ENCODE results near the gene PABPC1L.
"Not testable (repeated sequence)": the region's sequence is repeated elsewhere in the genome, so short reads cannot be mapped to it uniquely, and the experiment has no call there.

Gene PABPC1L

DNA sequence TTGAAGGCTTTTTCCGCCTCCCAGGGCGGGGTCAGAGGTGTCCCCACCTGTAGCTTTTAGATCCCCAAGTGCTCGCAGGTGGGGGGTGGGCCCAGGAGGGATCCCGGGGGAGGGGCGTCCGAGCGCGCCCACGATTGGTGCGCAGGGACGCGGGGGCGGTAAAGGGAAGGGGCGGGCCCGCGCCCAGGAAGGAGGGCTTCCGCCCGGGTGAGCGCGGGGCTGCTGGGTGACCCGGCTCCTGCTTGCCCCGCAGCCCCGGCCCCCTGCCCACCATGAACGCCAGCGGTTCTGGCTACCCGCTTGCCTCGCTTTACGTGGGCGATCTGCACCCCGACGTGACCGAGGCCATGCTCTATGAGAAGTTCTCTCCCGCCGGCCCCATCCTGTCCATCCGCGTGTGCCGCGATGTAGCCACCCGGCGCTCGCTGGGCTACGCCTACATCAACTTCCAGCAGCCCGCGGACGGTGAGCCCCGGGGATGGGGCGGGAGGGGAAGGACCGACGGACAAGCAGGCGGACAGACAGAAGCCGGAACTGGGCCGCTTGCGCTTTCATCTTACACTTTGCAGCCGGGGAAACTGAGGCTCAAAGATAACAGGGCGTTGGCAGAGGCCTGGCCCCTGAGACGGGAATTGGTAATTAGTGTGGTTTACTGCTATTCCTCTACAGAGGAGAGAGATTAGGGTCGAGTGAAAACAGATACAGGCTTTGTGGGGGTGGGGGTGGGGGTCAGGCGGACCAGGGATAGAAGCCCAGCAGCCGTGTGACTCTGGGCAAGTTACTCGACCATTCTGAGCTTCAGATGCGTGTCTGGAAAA is at the start of gene PABPC1L:
TSS of gene PABPC1L (plus strand) at position 189 of the 818 bp plus-strand sequence. CDS start at position 273, 84 bp downstream.
- peak in 1 of 2 experiments; percentile 51 for DNase-seq

GRCh38 chr20:44861531-44862006 is 48.3 kb upstream of the PABPC1L start:
- DNase-seq: peak in 1 of 2 experiments; percentile 27

DNA sequence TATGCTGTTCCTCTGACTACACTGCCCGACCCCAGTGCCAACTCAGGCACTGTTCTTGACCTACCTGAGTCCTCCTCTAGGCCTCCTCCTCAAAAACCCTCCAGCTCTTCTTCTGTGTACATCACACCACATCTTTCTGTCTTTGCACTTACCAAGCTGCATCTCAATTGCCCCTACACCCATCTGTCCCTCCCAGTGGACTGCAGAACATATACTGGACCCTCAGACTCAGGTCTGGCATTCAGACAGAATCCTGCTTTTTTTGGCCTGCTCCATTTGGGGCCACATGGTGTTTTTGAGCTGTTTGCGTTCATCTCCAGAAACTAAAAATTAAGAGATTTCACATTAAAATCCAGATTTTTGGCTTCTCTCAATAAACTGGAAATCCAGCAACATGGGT is 47.6 kb upstream of the PABPC1L start:
- no peak for DNase-seq

GRCh38 chr20:44863365-44864084 is 46.3 kb upstream of the PABPC1L start:
- not testable (repeated sequence) for DNase-seq

DNA sequence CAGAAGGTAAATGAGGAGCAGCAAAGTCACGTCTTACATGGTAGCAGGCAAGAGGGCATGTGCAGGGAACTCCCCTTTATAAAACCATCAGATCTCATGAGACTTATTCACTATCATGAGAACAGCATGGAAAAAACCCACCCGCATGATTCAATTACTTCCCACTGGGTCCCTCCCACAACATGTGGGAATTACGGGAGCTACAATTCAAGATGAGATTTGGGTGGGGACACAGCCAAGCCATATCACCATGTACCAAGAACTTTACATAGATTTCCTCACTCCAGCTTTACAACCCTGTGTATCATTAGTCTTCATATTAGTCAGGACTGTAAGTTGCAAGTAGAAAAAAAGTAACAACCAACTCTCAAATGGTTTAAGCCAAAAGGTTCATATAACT is 45.4 kb upstream of the PABPC1L start:
- DNase-seq: not testable (repeated sequence)

DNA sequence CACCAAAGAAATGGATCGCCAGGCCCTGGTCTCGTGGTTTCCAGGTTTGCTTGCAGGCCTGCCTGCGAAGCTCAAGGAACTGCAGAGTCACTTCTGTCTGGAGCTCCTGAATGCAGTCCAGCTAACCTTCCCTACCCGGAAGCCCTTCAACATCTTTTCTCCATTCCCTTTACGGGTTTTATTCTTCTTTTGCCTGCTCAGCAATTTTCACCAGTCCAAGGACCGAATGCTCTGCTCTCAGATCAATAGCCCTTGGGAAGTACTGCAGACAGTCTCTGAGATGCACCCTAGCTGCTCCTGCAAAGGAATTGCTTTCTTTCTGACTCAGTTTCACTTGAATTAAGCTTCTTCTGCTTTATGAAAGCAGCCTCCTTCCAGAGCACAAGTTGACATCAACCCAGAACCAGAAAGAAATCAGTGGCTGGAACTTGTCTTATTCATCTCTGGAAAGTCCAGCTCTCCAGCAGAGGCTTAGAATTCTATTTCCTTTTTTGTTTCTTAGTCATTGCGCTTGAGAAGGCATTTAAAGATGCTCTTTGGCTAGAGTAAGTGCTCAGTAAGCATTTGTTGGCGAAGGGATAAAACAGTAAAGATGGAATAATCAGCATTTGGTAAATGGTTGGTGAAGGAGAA is 43.0 kb upstream of the PABPC1L start:
- no peak for DNase-seq

- no peak for DNase-seq
Observed at GRCh38 chr20:44869471-44869870, 40.4 kb upstream of the PABPC1L start.

- not testable (repeated sequence) for DNase-seq
Observed at GRCh38 chr20:44882360-44882759, 27.5 kb upstream of the PABPC1L start.

DNA sequence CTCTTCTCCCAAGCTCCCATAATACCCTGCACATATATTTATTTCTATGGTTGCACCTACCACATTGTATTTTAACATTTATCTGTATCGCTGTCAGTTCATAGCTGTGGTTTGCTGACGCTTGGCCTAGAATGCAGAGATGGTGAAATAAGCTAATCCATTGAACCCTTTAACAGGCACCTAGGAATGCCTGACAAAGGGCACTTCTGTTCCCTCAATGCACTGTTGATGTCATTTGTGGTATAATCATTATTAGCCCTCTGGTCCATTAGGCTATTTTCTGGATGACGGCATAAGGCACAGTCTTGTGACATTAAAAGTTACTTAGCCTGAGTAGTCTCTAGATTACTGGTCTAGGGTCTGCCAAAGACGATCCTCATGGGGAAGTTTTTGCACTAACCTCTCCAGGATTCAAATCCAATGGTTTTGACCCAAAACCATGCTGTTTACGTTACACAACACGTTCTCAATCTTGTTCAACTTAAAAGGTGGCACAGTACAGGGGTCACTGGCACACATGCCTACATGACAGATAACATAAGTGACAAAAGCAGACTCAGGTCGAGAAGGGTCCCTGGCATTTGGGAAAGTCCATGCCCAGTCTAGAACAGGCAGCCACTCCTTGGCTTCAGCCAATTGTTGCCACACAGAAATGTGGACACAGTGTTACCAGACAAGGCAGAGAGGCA is 26.5 kb upstream of the PABPC1L start:
- no peak for DNase-seq

GRCh38 chr20:44884907-44885391 is 24.9 kb upstream of the PABPC1L start:
- DNase-seq: no peak

GRCh38 chr20:44885392-44886265 is 24.2 kb upstream of the PABPC1L start, which contains the start of gene YWHAB:
YWHAB (plus strand) TSS chr20:44885705; CDS start chr20:44901534, 15,829 bp downstream.
- peak; percentile 88 to 96 for DNase-seq

- DNase-seq: no peak
Observed at GRCh38 chr20:44886266-44886651, 23.6 kb upstream of the PABPC1L start.

DNA sequence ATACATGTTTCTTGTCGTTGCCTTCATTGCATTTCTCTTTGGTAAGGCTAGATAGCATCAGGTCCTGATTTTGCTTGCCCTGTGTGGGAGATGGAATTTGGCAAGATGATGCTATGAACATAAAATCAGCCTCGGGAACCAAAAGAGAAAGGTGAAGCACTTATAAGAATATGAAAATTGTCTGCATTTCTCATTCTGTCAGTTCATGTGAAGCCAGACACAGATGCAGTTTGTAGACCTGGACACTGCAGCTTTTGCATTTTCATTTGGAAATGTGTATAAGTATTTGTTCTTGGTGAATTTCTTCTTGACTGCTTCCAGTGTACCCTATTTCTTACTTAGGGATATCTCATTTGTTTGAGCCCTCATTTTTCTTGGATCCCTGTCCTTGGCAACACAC is 23.0 kb upstream of the PABPC1L start:
- DNase-seq: no peak

DNA sequence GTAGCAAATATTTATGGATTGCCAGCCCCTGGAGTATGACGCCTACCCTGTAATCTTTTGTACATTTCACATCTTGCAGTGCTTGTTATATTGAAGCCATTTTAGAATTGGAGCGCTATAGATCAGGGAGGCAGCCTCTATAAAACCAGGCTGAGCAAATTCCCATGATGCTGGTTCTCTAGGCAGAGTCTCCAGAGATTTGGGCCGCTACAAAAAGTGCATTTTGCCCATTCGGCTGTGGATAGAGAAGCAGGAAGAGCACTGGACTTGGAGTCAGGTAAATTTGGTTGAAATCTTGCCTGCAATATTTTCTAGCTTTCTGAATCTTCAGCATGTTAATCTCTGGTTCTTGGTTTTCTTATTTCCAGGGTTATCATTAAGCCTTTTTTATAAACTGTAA is 22.4 kb upstream of the PABPC1L start:
- no peak for DNase-seq

GRCh38 chr20:44888226-44889103 is 21.4 kb upstream of the PABPC1L start:
- DNase-seq: no peak

GRCh38 chr20:44891826-44892225 is 18.0 kb upstream of the PABPC1L start:
- no peak for DNase-seq

DNA sequence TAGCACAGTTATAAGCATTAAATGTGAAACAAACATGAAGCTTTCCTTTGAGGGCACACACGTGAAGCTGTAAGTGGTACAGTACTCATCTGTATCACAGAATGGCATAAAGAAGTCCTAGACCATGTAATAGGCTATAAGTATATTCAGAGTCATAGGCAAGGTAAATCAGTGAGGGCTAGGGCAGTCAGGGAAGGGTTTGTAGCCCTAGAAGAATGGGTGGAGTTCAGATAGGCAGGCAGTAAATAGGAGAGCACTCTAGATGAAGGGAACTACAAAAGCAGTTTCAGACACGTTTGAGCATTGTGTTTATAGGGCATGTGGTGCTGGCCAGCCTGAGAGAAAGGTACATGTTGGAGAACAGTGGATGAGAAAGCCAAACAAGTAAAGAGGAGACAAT is 14.9 kb upstream of the PABPC1L start:
- DNase-seq: no peak

- no peak for DNase-seq
Observed at GRCh38 chr20:44896583-44896982, 13.3 kb upstream of the PABPC1L start.

GRCh38 chr20:44897133-44897532 is 12.7 kb upstream of the PABPC1L start:
- DNase-seq: no peak

- no peak for DNase-seq
Observed at GRCh38 chr20:44900231-44900854, 9.5 kb upstream of the PABPC1L start.
